HepG2 (cell line): ENCODE data around the gene BPIFB2. TPM values are rescaled to one million over a fixed set of nuclear protein-coding genes. Genes with fewer than 3 reads are reported as not detected.

Experiments used
- ATF7-NPFF ChIP-seq: sonication (generic); formaldehyde crosslinking; IDR thresholded peaks from 2 replicates; pipeline ENCODE4 v1.8.1; 2023; ENCODE audit warnings: mild to moderate bottlenecking, low read depth, missing genetic modification reagents, moderate library complexity
- DMAP1 ChIP-seq: IDR thresholded peaks from 2 replicates; pipeline ENCODE4 v1.6.1; 2016
- EHMT2 ChIP-seq: fragments of 200-600 bp; sonication (generic); IDR thresholded peaks from 2 replicates; pipeline ENCODE4 v1.7.0; 2017; ENCODE audit warnings: antibody characterized with exemption, low read depth, low read length, borderline replicate concordance
- ETV6 ChIP-seq: sonication (generic); formaldehyde crosslinking; conservative IDR thresholded peaks from 2 replicates; pipeline ENCODE4 v1.4.0; 2020; ENCODE audit warnings: missing genetic modification reagents
- KAT2B ChIP-seq: fragments of 150-350 bp; IDR thresholded peaks from 2 replicates; pipeline ENCODE4 v1.6.1; 2014; ENCODE audit warnings: low read depth, low read length, borderline replicate concordance
- MEIS1 ChIP-seq: sonication (generic); formaldehyde crosslinking; IDR thresholded peaks from 2 replicates; pipeline ENCODE4 v1.9.0; 2021; ENCODE audit warnings: mild to moderate bottlenecking, missing genetic modification reagents, moderate library complexity, borderline replicate concordance
- NR2F1 ChIP-seq, 2 experiments: fragments of 450-650 bp in 1 of 2; formaldehyde crosslinking in 1 of 2; IDR thresholded peaks; 2 replicates each; pipeline versions ENCODE4 v1.5.0 to v1.6.1; 2016 to 2020; ENCODE audit warnings: mild to moderate bottlenecking in 1 of 2, missing compliant biosample characterization in 1 of 2, missing genetic modification reagents in 1 of 2, moderate library complexity in 1 of 2
- PAF1 ChIP-seq: IDR thresholded peaks from 2 replicates; pipeline ENCODE4 v1.6.1; 2016; ENCODE audit warnings: missing genetic modification reagents, missing compliant biosample characterization
- PHF8 ChIP-seq: sonication (generic); formaldehyde crosslinking; IDR thresholded peaks from 2 replicates; pipeline ENCODE4 v1.5.0; 2020; ENCODE audit warnings: missing genetic modification reagents
- POGZ ChIP-seq: sonication (generic); formaldehyde crosslinking; IDR thresholded peaks from 2 replicates; pipeline ENCODE4 v1.4.0; 2020; ENCODE audit warnings: mild to moderate bottlenecking, missing genetic modification reagents
- PRMT3 ChIP-seq: sonication (generic); formaldehyde crosslinking; IDR thresholded peaks from 2 replicates; pipeline ENCODE4 v1.8.1; 2022; ENCODE audit warnings: low read depth, mild to moderate bottlenecking, moderate library complexity, missing genetic modification reagents, borderline replicate concordance
- SMAD3 ChIP-seq: sonication (generic); formaldehyde crosslinking; IDR thresholded peaks from 2 replicates; pipeline ENCODE4 v1.4.0; 2020; ENCODE audit warnings: missing genetic modification reagents
- YEATS4 ChIP-seq: sonication (generic); formaldehyde crosslinking; IDR thresholded peaks from 2 replicates; pipeline ENCODE4 v1.4.0; 2020; ENCODE audit warnings: missing genetic modification reagents, borderline replicate concordance
- ZFP82 ChIP-seq: sonication (generic); formaldehyde crosslinking; IDR thresholded peaks from 2 replicates; pipeline ENCODE4 v1.5.1; 2020; ENCODE audit warnings: mild to moderate bottlenecking, missing genetic modification reagents, borderline replicate concordance
- ZNF256 ChIP-seq: sonication (generic); formaldehyde crosslinking; conservative IDR thresholded peaks from 2 replicates; pipeline ENCODE4 v1.4.0; 2020; ENCODE audit warnings: missing genetic modification reagents
- ZNF891 ChIP-seq: sonication (generic); formaldehyde crosslinking; IDR thresholded peaks from 2 replicates; pipeline ENCODE4 v1.5.0; 2020; ENCODE audit warnings: mild to moderate bottlenecking, missing genetic modification reagents
- ZSCAN22 ChIP-seq: sonication (generic); formaldehyde crosslinking; IDR thresholded peaks from 2 replicates; pipeline ENCODE4 v1.4.0; 2020; ENCODE audit warnings: mild to moderate bottlenecking, missing genetic modification reagents
- polyA plus RNA-seq, 8 experiments: library from polyadenylated mRNA; depleted of rRNA in 3 of 8; stranded (reverse) in 7 of 8; unstranded in 1 of 8; fragments of >200 nt; fragmentation: Illumina TruSeq in 4 of 8; extraction: Trizol in 4 of 8; gene quantifications; 2 replicates each; pipeline versions ENCODE4 v1.2.1 to v1.2.3, GENCODE V29; 2011 to 2016; ENCODE audit warnings: low read depth in 4 of 8, missing spikeins in 1 of 8, mixed read lengths in 1 of 8; ENCODE audit not compliant: insufficient read depth in 1 of 8
- total RNA-seq, 5 experiments: library from RNA; depleted of rRNA; stranded (reverse); fragments of >200 nt; fragmentation: Illumina TruSeq; extraction: Trizol; gene quantifications; 2 replicates each; pipeline ENCODE4 v1.2.3, GENCODE V29; 2016; ENCODE audit warnings: low read depth in 1 of 5
- TF ChIP-seq, protein P1 (sequence below): sonication (generic); formaldehyde crosslinking; IDR thresholded peaks from 2 replicates; pipeline ENCODE4 v1.5.1; 2020; ENCODE audit warnings: missing genetic modification reagents, mild to moderate bottlenecking, borderline replicate concordance
- TF ChIP-seq, protein P2 (sequence below): sonication (generic); formaldehyde crosslinking; IDR thresholded peaks from 2 replicates; pipeline ENCODE4 v1.5.0; 2020; ENCODE audit warnings: mild to moderate bottlenecking, missing genetic modification reagents
- TF ChIP-seq, protein P3 (sequence below): sonication (generic); formaldehyde crosslinking; IDR thresholded peaks from 2 replicates; pipeline ENCODE4 v1.5.0; 2020; ENCODE audit warnings: missing genetic modification reagents
- TF ChIP-seq, protein P4 (sequence below): sonication (generic); formaldehyde crosslinking; IDR thresholded peaks from 2 replicates; pipeline ENCODE4 v1.4.0; 2020; ENCODE audit warnings: missing genetic modification reagents

BPIFB2 gene
- total and polyA plus RNA-seq, 2 of the 13 experiments (the other 11 are each of a cell fraction or from before 2014, with no cell fraction given), result 54.5 to 902 TPM

DNA sequence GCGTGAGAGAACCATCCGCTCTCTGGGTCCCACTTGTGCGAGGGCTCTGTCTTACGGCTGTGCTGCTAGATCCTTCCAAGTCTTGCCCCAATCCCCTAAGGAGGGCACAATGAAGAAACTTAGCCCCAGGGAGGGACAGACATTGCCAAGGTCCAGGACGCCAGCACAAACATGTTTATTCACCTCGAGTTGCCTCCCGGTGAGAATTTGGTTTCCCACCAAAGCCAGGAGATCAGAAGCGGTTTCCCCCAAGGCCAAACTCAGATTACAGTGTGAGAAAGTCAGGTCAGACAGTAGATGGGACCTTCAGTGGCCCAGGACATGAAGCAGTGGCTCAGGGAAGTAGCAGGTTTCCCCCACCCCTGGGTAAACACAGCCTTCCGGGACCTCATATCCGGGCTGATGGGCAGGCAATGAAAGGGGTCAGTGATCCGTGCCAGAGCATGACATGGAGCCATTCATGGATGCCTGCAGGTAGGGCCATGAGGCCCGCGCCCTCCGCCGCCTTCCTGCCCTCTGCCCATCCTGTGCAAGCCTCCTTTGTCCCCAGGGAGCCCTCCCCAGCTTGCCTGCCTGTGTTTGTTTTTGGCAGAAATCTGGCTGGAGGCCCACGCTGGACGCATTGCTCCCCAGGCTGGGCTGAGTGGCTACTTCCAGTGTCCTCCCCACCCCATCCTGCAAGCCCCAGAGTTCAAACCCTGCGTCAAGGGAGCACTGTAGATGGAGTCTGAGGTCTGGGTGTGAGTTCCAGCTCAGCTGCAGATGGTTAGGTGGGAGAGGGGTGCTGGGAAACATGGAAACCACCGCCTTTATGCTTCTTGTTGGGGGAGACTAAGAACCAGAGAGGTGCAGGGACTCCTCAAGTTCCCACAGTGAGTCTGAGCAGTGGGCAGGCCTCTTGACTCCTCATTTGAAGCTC, 2.0 kb downstream of the BPIFB2 start (continued):
- peak; percentile 63 to 84 for TF ChIP-seq NR2F1 (CRISPR knock-in tag; IDR thresholded peaks at IDR 0.05)
- TF ChIP-seq EHMT2, result no peak
- TF ChIP-seq ZSCAN22 (CRISPR knock-in tag), result peak; percentile 88; the same call in 1 of the 2 replicates
- peak; percentile 100 for TF ChIP-seq MEIS1 (CRISPR knock-in tag)
- TF ChIP-seq, protein P1, sequence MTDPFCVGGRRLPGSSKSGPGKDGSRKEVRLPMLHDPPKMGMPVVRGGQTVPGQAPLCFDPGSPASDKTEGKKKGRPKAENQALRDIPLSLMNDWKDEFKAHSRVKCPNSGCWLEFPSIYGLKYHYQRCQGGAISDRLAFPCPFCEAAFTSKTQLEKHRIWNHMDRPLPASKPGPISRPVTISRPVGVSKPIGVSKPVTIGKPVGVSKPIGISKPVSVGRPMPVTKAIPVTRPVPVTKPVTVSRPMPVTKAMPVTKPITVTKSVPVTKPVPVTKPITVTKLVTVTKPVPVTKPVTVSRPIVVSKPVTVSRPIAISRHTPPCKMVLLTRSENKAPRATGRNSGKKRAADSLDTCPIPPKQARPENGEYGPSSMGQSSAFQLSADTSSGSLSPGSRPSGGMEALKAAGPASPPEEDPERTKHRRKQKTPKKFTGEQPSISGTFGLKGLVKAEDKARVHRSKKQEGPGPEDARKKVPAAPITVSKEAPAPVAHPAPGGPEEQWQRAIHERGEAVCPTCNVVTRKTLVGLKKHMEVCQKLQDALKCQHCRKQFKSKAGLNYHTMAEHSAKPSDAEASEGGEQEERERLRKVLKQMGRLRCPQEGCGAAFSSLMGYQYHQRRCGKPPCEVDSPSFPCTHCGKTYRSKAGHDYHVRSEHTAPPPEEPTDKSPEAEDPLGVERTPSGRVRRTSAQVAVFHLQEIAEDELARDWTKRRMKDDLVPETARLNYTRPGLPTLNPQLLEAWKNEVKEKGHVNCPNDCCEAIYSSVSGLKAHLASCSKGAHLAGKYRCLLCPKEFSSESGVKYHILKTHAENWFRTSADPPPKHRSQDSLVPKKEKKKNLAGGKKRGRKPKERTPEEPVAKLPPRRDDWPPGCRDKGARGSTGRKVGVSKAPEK, result no peak; the same call in 1 of the 2 replicates
- peak; percentile 85 for TF ChIP-seq ZNF891 (CRISPR knock-in tag)
- TF ChIP-seq ATF7-NPFF (CRISPR knock-in tag), result peak; percentile 93
- TF ChIP-seq PAF1 (CRISPR knock-in tag), result peak; percentile 49; the same call in 1 of the 2 replicates
- TF ChIP-seq YEATS4 (CRISPR knock-in tag), result no peak; the same call in 1 of the 2 replicates
- TF ChIP-seq DMAP1, result peak; percentile 87
- peak; percentile 99 for TF ChIP-seq ETV6
- TF ChIP-seq, protein P2, sequence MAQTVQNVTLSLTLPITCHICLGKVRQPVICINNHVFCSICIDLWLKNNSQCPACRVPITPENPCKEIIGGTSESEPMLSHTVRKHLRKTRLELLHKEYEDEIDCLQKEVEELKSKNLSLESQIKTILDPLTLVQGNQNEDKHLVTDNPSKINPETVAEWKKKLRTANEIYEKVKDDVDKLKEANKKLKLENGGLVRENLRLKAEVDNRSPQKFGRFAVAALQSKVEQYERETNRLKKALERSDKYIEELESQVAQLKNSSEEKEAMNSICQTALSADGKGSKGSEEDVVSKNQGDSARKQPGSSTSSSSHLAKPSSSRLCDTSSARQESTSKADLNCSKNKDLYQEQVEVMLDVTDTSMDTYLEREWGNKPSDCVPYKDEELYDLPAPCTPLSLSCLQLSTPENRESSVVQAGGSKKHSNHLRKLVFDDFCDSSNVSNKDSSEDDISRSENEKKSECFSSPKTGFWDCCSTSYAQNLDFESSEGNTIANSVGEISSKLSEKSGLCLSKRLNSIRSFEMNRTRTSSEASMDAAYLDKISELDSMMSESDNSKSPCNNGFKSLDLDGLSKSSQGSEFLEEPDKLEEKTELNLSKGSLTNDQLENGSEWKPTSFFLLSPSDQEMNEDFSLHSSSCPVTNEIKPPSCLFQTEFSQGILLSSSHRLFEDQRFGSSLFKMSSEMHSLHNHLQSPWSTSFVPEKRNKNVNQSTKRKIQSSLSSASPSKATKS (CRISPR knock-in tag), result peak; percentile 95; the same call in 1 of the 2 replicates
- TF ChIP-seq ZFP82, result peak; percentile 90
- TF ChIP-seq ZNF256 (CRISPR knock-in tag), result peak; percentile 68; the same call in 1 of the 2 replicates
- TF ChIP-seq, protein P3, sequence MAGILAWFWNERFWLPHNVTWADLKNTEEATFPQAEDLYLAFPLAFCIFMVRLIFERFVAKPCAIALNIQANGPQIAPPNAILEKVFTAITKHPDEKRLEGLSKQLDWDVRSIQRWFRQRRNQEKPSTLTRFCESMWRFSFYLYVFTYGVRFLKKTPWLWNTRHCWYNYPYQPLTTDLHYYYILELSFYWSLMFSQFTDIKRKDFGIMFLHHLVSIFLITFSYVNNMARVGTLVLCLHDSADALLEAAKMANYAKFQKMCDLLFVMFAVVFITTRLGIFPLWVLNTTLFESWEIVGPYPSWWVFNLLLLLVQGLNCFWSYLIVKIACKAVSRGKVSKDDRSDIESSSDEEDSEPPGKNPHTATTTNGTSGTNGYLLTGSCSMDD, result no peak
- peak; percentile 77 for TF ChIP-seq PHF8
- TF ChIP-seq PRMT3, result peak; percentile 86; the same call in 1 of the 2 replicates
- TF ChIP-seq, protein P4, sequence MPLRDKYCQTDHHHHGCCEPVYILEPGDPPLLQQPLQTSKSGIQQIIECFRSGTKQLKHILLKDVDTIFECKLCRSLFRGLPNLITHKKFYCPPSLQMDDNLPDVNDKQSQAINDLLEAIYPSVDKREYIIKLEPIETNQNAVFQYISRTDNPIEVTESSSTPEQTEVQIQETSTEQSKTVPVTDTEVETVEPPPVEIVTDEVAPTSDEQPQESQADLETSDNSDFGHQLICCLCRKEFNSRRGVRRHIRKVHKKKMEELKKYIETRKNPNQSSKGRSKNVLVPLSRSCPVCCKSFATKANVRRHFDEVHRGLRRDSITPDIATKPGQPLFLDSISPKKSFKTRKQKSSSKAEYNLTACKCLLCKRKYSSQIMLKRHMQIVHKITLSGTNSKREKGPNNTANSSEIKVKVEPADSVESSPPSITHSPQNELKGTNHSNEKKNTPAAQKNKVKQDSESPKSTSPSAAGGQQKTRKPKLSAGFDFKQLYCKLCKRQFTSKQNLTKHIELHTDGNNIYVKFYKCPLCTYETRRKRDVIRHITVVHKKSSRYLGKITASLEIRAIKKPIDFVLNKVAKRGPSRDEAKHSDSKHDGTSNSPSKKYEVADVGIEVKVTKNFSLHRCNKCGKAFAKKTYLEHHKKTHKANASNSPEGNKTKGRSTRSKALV (CRISPR knock-in tag), result no peak
- TF ChIP-seq SMAD3 (CRISPR knock-in tag), result peak; percentile 92
- TF ChIP-seq KAT2B, result no peak
- peak; percentile 66 for TF ChIP-seq POGZ (CRISPR knock-in tag)
